Activated CD4-positive, alpha-beta T cell treated with anti-CD3 and anti-CD28 coated beads, Interleukin-2, amount 10 ng/mL, durations not matched to agents 24 days and 14 days (primary cell): ENCODE data around the gene LAMA1. TPM values are rescaled to one million over a fixed set of nuclear protein-coding genes. Genes with fewer than 3 reads are reported as not detected.

Experiments
- DNase-seq: peaks from one replicate; pipeline ENCODE4 v3.0.0; 2022
- H3K27ac Mint-ChIP-seq: one replicate; pipeline ENCODE4 v1.8.0; 2022; ENCODE audit warnings: mild to moderate bottlenecking, mixed read lengths
- H3K27me3 Mint-ChIP-seq: one replicate; pipeline ENCODE4 v1.8.0; 2022; ENCODE audit warnings: mixed read lengths
- H3K36me3 Mint-ChIP-seq: one replicate; pipeline ENCODE4 v1.8.0; 2022; ENCODE audit warnings: low read depth, mild to moderate bottlenecking, mixed read lengths
- H3K4me1 Mint-ChIP-seq: one replicate; pipeline ENCODE4 v1.8.0; 2021; ENCODE audit warnings: mixed read lengths
- H3K4me3 Mint-ChIP-seq: one replicate; pipeline ENCODE4 v1.8.0; 2022; ENCODE audit warnings: mild to moderate bottlenecking, moderate library complexity, mixed read lengths
- H3K9me3 Mint-ChIP-seq: one replicate; pipeline ENCODE4 v1.8.0; 2021; ENCODE audit warnings: mixed read lengths
- intact Hi-C: fragments of 100-400 bp; cut with micrococcal nuclease; formaldehyde crosslinking; loops from one replicate; pipeline ENCODE4 v1.15.1; 2023
- total RNA-seq: library from RNA; stranded (reverse); gene quantifications from 2 replicates; pipeline ENCODE4 v1.2.3, GENCODE V29; 2022

LAMA1 gene
- total RNA-seq, 1 donor from 2014 or later, result not detected

DNA sequence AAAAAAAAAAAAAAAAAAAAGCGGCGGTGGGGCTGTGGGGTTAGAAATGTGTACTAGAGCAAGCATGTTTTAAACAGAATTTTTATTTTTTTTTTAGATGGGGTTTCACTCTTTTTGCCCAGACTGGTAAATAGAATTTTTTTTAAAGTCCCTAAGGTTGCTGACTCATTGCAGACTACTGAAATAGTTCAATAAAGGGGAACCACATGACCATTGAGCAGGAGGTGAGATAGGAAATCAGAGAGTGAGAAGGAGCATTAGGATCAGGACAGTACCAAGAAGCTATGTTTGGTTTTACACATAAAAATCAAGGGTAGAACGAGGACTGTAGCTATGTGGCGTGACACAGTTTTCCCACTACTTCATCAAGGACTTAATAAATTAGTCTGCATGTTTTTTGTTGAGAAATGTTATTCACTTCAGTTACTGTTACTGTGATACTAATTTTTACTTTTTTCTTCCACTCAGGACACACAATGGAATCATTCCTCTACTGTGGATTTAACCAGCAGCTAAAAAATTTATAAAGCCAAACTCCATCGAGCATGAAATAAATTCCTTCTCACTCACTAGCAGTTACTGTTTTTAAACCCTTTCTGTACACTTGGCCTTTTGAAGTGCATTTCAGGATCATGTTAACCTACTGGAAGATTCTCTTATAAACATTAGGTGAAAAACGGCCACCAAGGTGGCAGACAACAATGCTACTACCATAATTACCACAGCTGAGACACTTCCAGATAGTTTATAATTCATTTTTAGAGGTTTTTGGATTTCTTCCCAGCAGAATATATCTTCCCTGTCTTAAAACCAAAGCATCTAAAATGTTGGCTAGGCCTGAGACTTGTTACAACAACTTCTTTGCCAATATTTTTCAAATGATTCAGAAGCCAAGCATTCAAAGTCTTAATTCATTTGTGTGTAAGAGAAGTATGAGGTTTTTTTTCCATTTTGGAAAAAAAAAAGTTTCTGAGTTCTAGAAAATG, 33.2 kb downstream of the LAMA1 start:
- no peak overlapping the region for H3K4me3 Mint-ChIP-seq
- intact Hi-C loops, result no loop called here
- no peak overlapping the region for H3K27ac Mint-ChIP-seq
- H3K36me3 Mint-ChIP-seq, result no peaks in the 10 kb centered on the region
- no peaks in the 10 kb centered on the region for H3K9me3 Mint-ChIP-seq
- no peak for DNase-seq
- no peaks in the 10 kb centered on the region for H3K27me3 Mint-ChIP-seq
- H3K4me1 Mint-ChIP-seq, result no peaks in the 10 kb centered on the region

GRCh38 chr18:7082671-7083070, 34.9 kb downstream of the LAMA1 start:
- no peak overlapping the region for H3K27ac Mint-ChIP-seq
- H3K36me3 Mint-ChIP-seq, result no peaks in the 10 kb centered on the region
- intact Hi-C loops, result no loop called here
- DNase-seq, result no peak
- H3K9me3 Mint-ChIP-seq, result no peaks in the 10 kb centered on the region
- H3K27me3 Mint-ChIP-seq, result no peaks in the 10 kb centered on the region
- no peaks in the 10 kb centered on the region for H3K4me1 Mint-ChIP-seq
- H3K4me3 Mint-ChIP-seq, result no peak overlapping the region

- no peaks in the 10 kb centered on the region for H3K36me3 Mint-ChIP-seq
- no peaks in the 10 kb centered on the region for H3K4me1 Mint-ChIP-seq
- H3K4me3 Mint-ChIP-seq, result no peak overlapping the region
- no peaks in the 10 kb centered on the region for H3K9me3 Mint-ChIP-seq
- intact Hi-C loops, result no loop called here
- no peaks in the 10 kb centered on the region for H3K27me3 Mint-ChIP-seq
- no peak overlapping the region for H3K27ac Mint-ChIP-seq
- DNase-seq, result no peak
Measured at GRCh38 chr18:7079231-7079630, 38.4 kb downstream of the LAMA1 start.

- intact Hi-C loops, result no loop called here
- Mint-ChIP-seq H3K4me3 (no peak overlapping the region), H3K4me1 (no peaks in the 10 kb centered on the region), H3K27me3 (no peaks in the 10 kb centered on the region), H3K9me3 (no peaks in the 10 kb centered on the region), H3K36me3 (no peaks in the 10 kb centered on the region), H3K27ac (no peak overlapping the region)
- no peak for DNase-seq
Measured at GRCh38 chr18:7072593-7072992, 45.0 kb downstream of the LAMA1 start.

DNA sequence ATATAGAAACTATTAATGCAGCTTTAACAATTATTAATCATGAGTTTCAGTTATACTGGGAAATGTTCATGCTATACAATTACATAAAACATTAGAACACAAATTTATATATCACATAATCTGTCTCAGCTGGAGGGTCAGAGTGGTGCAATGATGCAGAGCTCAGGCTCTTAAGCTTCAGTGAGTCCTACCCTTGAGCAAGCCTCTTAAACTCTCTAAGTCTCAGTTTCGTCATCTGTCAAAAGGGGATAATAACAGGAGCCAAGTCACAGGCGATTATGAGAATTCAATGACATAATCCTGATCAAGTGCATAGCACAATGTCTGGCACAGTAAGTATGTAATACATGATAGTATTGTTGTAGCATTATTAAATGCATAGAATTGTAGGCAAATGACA, 46.0 kb downstream of the LAMA1 start:
- Mint-ChIP-seq H3K9me3 (no peaks in the 10 kb centered on the region), H3K4me3 (no peak overlapping the region), H3K27ac (no peak overlapping the region), H3K4me1 (no peaks in the 10 kb centered on the region), H3K27me3 (no peaks in the 10 kb centered on the region), H3K36me3 (no peaks in the 10 kb centered on the region)
- no peak for DNase-seq
- intact Hi-C loops, result no loop called here

DNA sequence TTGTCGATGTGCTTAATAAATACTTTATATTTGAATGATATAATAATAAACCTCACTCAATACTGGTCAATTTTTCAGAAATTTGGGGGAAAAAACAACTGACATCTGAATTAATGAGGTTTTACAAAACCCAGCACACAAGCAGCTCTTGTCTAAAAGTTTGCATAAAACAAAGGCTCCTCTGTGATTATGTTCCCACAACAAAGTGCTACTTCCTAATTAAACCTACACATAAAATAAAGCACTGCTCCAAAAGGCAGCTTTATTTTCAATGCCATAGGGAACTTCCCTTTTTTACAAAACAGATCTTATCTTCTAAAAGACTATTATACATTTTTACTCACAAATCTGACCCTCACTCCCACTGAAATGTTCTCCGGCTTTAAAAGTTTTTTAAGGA, 47.1 kb downstream of the LAMA1 start:
- DNase-seq, result no peak
- intact Hi-C loops, result no loop called here
- H3K36me3 Mint-ChIP-seq, result no peaks in the 10 kb centered on the region

DNA sequence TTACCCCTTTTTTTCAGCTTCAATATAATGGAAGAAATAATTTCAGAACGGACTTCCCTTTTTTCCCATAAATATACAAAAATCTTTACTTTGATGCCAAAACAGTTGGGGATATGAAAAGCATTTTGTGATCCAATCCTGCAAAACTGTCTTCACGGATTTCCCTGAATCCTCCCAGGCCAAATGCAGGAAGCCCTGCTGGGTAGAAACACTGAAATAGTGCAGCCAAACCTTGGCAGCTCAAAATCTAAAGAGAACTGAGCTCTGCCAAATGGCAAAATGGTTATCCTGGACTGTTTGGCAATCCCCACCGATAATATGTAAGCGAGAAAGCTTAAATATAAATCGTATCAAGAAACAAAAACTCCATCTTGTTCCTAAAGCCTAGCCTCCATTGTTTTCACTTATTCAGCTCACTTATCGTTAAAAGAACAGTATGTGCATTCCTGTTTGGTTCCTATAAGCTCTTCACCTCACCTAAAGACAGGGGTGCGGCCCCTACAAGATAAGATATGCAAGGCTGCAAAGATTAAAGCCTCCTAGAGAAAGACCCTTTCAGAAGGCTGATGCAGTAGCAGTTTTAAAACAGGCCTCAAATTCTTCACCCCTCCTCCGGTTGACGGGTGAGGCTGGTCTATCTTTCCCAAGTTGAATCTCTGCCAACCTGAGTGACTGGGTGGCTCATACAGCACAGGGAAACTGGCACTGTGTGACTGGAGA, 48.6 kb downstream of the LAMA1 start:
- intact Hi-C loops, result no loop called here

More for the DNA sequence above, 47.1 kb downstream of the LAMA1 start:
- no peaks in the 10 kb centered on the region for H3K27me3 Mint-ChIP-seq
- no peaks in the 10 kb centered on the region for H3K9me3 Mint-ChIP-seq
- H3K4me3 Mint-ChIP-seq, result no peak overlapping the region
- H3K4me1 Mint-ChIP-seq, result no peaks in the 10 kb centered on the region
- H3K27ac Mint-ChIP-seq, result no peak overlapping the region

DNA sequence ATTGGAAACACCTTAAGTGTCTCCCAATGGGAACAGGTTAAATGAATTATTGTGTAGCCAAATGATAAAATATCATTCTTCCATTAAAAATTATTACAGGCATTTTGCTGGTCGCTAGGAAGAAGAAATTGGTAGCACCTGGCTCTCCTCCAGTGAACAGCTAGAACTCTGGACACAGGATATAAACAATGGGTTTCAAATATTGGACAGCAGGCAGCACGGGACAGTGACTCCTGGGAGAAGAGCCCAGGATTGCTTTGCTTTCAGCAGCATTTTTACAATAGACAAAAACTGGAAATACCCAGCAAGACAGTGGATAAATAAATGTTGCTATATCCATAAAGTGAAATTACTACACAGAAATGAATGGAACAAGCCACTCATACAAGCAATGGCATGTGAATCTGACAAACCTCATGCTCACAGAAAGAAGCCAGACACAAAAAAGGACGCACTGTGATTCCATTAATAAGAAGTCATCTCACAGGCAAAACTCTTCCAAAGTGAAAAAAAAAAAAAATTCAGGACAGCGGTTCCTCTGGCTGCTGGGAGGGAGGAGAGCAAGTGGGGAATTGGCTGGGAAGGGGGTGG, 50.5 kb downstream of the LAMA1 start:
- H3K9me3 Mint-ChIP-seq, result no peaks in the 10 kb centered on the region
- no peak overlapping the region for H3K27ac Mint-ChIP-seq
- no peaks in the 10 kb centered on the region for H3K36me3 Mint-ChIP-seq
- H3K4me1 Mint-ChIP-seq, result no peaks in the 10 kb centered on the region
- no peak overlapping the region for H3K4me3 Mint-ChIP-seq
- H3K27me3 Mint-ChIP-seq, result no peaks in the 10 kb centered on the region
- no peak for DNase-seq
- intact Hi-C loops, result no loop called here

More for the DNA sequence above, 48.6 kb downstream of the LAMA1 start:
- Mint-ChIP-seq H3K4me1 (no peaks in the 10 kb centered on the region), H3K27ac (no peak overlapping the region), H3K9me3 (no peaks in the 10 kb centered on the region), H3K27me3 (no peaks in the 10 kb centered on the region), H3K4me3 (no peak overlapping the region), H3K36me3 (no peaks in the 10 kb centered on the region)
- no peak for DNase-seq

DNA sequence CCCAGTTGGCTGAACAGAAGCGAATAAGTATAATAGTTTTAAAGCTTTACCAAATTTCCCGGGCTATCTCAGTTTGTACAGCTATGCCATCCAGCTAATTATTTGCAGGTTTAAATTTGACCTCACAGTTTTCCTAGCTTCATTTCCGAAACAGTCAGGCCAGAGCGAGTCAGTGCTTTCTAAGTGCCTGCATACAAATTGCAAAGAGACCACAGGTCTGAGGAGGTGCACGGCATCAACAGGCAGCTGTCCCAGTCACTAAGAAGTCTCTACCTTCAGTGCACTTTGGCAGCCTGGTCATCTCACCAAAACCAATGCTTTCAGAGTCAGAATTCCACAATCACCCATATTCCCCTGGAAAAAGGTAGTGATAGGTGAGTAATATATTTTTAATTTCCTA, 51.9 kb downstream of the LAMA1 start:
- intact Hi-C loops, result no loop called here

DNA sequence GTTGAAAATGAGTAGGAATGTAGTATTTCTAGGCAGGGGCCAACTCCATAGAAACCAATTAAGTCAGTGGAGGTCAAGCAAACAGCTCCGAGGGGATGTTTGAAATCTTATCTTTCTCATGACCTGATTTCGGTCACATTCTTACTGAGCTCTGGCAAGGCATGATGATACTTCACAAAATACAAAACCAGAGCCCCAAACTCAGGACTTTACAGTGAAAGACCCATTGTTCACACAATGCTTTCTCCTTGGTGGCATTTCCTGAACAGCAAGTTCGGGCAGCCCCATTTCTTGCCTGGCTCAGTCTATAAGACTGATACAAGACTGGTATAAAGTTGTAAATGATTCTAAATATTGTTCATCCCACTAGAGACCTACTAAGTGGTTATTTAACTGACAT, 53.3 kb downstream of the LAMA1 start:
- Mint-ChIP-seq H3K27me3 (no peaks in the 10 kb centered on the region), H3K4me3 (no peak overlapping the region), H3K27ac (no peak overlapping the region), H3K36me3 (no peaks in the 10 kb centered on the region), H3K4me1 (no peaks in the 10 kb centered on the region), H3K9me3 (no peaks in the 10 kb centered on the region)
- no peak for DNase-seq
- intact Hi-C loops, result no loop called here

More for the DNA sequence above, 51.9 kb downstream of the LAMA1 start:
- Mint-ChIP-seq H3K9me3 (no peaks in the 10 kb centered on the region), H3K4me3 (no peak overlapping the region), H3K27ac (no peak overlapping the region), H3K36me3 (no peaks in the 10 kb centered on the region), H3K27me3 (no peaks in the 10 kb centered on the region), H3K4me1 (no peaks in the 10 kb centered on the region)
- no peak for DNase-seq

DNA sequence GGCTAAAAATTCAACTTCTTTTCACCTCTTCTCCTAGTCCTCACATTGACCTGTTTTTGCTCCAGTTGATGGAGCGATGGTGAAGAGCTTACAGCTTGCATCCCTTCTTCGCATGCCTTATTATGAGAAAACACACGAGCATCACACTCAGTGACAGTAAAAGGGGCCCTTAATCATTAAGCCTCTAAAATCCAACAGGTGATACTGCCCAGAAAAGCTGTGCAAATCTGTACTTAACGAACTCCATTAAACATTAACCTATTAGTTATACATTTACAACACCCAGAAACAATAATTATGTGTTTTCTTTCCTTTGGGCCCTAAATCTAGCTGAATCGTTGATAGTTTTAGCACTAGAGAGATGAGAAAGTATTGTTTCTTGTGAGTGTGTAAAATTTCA, 54.8 kb downstream of the LAMA1 start:
- Mint-ChIP-seq H3K27ac (no peak overlapping the region), H3K4me3 (no peak overlapping the region)
- intact Hi-C loops, result no loop called here

DNA sequence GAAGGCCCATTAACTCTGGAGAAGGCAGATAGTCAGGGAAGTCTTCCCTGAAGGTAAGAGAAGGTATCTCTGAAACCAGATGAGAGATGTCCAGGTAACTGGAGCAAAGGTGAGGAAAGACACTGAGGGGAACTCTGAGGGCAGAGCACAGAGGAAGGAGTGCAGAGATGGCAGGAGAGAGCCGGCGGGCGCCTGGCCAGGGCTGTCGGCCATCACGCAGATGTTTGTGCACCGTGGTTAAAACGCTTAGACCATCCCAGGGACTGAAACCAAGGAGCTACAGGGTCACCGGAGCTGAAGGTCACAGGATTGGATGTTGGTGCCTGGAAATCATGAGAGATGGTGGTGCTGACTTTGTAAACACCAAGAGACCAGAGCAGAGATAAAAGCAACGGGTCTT, 55.4 kb downstream of the LAMA1 start:
- H3K4me3 Mint-ChIP-seq, result no peak overlapping the region
- H3K4me1 Mint-ChIP-seq, result no peaks in the 10 kb centered on the region
- H3K27me3 Mint-ChIP-seq, result no peaks in the 10 kb centered on the region
- intact Hi-C loops, result no loop called here
- no peak overlapping the region for H3K27ac Mint-ChIP-seq
- H3K9me3 Mint-ChIP-seq, result no peaks in the 10 kb centered on the region
- DNase-seq, result no peak
- no peaks in the 10 kb centered on the region for H3K36me3 Mint-ChIP-seq

More for the DNA sequence above, 54.8 kb downstream of the LAMA1 start:
- Mint-ChIP-seq H3K27me3 (no peaks in the 10 kb centered on the region), H3K36me3 (no peaks in the 10 kb centered on the region), H3K4me1 (no peaks in the 10 kb centered on the region), H3K9me3 (no peaks in the 10 kb centered on the region)
- no peak for DNase-seq

DNA sequence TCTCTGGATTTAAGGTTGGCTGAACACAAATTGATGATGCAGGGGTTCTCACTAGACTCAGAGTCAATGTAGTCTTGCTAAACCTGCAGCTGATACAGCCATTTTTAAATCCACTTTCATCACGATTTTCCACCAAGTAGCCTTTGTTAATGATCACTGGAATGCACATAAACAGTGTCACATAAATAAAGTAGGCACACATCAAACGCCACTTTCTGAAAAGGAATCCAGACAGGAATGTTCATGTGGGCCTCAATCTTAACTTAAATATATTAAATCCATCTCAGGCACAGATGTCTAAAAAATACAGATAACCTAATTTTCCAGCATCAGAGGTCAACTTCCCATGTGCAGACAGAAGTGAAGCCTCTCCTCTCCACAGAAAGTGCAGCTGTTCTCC, 58.3 kb downstream of the LAMA1 start:
- no peaks in the 10 kb centered on the region for H3K9me3 Mint-ChIP-seq
- intact Hi-C loops, result no loop called here
- H3K27ac Mint-ChIP-seq, result no peak overlapping the region
- H3K36me3 Mint-ChIP-seq, result no peaks in the 10 kb centered on the region
- no peak overlapping the region for H3K4me3 Mint-ChIP-seq
- no peaks in the 10 kb centered on the region for H3K4me1 Mint-ChIP-seq
- DNase-seq, result no peak
- no peaks in the 10 kb centered on the region for H3K27me3 Mint-ChIP-seq

GRCh38 chr18:7056026-7056425, 61.6 kb downstream of the LAMA1 start:
- no peak for DNase-seq
- H3K27me3 Mint-ChIP-seq, result no peaks in the 10 kb centered on the region
- intact Hi-C loops, result no loop called here
- no peaks in the 10 kb centered on the region for H3K36me3 Mint-ChIP-seq
- no peak overlapping the region for H3K4me3 Mint-ChIP-seq
- no peaks in the 10 kb centered on the region for H3K9me3 Mint-ChIP-seq
- H3K4me1 Mint-ChIP-seq, result no peaks in the 10 kb centered on the region
- no peak overlapping the region for H3K27ac Mint-ChIP-seq
